Vagina (tissue), 2 donors: Measurements from ENCODE around the gene MAPRE2.

ENCODE experiments used
- CTCF ChIP-seq, 3 experiments: fragments of 450-650 bp in 2 of 3; fragments of 200-600 bp in 1 of 3; sonication (generic) in 1 of 3; IDR thresholded peaks; one replicate each; pipeline ENCODE4 v1.5.1; 2017 to 2019; ENCODE audit warnings: antibody characterized with exemption in 3 of 3, mild to moderate bottlenecking in 2 of 3, moderate library complexity in 2 of 3
- POLR2A ChIP-seq, 2 donors: fragments of 450-650 bp; IDR thresholded peaks; one replicate each; pipeline ENCODE4 v1.6.1; 2017; ENCODE audit warnings: antibody characterized with exemption in 2 of 2, mild to moderate bottlenecking in 2 of 2, moderate library complexity in 2 of 2
- POLR2AphosphoS5 ChIP-seq, 2 donors: sonication (generic); formaldehyde crosslinking; IDR thresholded peaks; one replicate each; pipeline ENCODE4 v1.9.0; 2017; ENCODE audit warnings: antibody characterized with exemption in 2 of 2, mild to moderate bottlenecking in 2 of 2, low read depth in 1 of 2; ENCODE audit not compliant: insufficient read depth in 1 of 2

DNA sequence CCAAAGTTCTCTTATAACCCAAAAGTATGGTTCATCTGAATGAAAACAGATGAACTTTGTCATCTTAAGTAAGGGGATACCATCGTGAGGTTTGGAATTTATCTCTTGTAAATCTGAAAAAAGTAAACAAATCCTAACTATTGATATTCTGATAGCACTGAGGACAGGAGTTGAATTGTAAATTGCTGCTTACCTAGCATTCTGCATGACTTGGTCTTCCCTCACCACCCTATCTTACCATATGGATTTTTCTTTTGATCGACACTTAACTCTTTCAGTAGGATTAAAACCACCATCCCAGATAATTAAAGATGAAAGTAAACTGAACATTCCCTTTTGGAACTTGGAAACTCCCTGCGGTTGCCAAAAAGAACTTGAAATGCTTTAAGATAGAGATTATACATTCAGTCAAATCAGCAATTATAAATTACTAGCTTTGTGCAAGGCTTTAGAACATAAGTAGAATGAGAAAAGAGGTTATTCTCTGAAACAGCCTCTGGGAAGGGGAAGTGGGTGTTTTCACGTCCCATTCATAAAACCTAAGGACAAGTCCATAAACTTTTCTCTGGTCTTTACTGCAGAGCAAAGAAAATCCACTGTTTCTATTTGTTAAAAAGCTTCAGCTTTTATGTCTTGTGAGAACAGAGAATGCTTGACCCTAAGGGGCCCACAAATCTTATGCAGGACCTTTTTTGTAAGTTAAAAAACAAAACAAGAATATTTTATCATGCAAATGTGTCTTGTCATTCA lies 149.9 kb downstream of the MAPRE2 start:
- no peak for TF ChIP-seq CTCF (IDR thresholded peaks at IDR 0.05)
- no peak for TF ChIP-seq POLR2A (IDR thresholded peaks at IDR 0.05)
- no peak for TF ChIP-seq POLR2AphosphoS5 (IDR thresholded peaks at IDR 0.05; ENCODE audit: insufficient read depth in 1 of 2, low read depth in 1 of 2)
